Adrenal gland (tissue), 12 donors: Measurements from ENCODE around the gene GMDS. TPM values are rescaled to one million over a fixed set of nuclear protein-coding genes. Genes with fewer than 3 reads are reported as not detected.

Experiments used
- DNase-seq, 7 donors: peaks; one replicate each; pipeline ENCODE4 v3.0.0-alpha.2; 2019 to 2020
- H3K27ac ChIP-seq, 5 donors: fragments of 200-600 bp; sonication (generic) in 4 of 5; 1 replicate in 3 of 5; 2 replicates in 2 of 5; pipeline versions ENCODE4 v1.5.1 to v1.8.0; 2016 to 2020; ENCODE audit warnings: mild to moderate bottlenecking in 1 of 5
- H3K27me3 ChIP-seq: fragments of 200-600 bp; 2 replicates; pipeline ENCODE4 v1.8.0; 2021
- H3K36me3 ChIP-seq, 2 donors: fragments of 200-600 bp; replicated peaks in 1 of 2; 1 replicate in 1 of 2; 2 replicates in 1 of 2; pipeline versions ENCODE4 v1.5.1 to v1.8.0; 2018 to 2022
- H3K4me1 ChIP-seq, 2 donors: fragments of 200-600 bp; replicated peaks in 1 of 2; 1 replicate in 1 of 2; 2 replicates in 1 of 2; pipeline versions ENCODE4 v1.5.1 to v1.8.0; 2018 to 2021
- H3K4me3 ChIP-seq, 4 donors: fragments of 200-600 bp; sonication (generic) in 3 of 4; one replicate each; pipeline ENCODE4 v1.5.1; 2016 to 2018
- H3K9me3 ChIP-seq, 3 donors: fragments of 200-600 bp; sonication (generic) in 1 of 3; replicated peaks in 1 of 3; 1 replicate in 2 of 3; 2 replicates in 1 of 3; pipeline versions ENCODE4 v1.5.1 to v1.8.0; 2016 to 2021
- POLR2A ChIP-seq, 2 donors: fragments of 450-650 bp; IDR thresholded peaks; one replicate each; pipeline ENCODE4 v1.6.1; 2017; ENCODE audit warnings: antibody characterized with exemption in 2 of 2, mild to moderate bottlenecking in 2 of 2, moderate library complexity in 1 of 2
- WGBS, 4 donors: extraction: QIAGEN DNeasy Blood & Tissue Kit in 2 of 4; methylation state at CpG; one replicate each; pipeline versions ENCODE4 v1.1.5 to v1.1.7; 2013 to 2017; 5-methylcytosine and 5-hydroxymethylcytosine counted together
- intact Hi-C, 2 donors: fragments of 100-400 bp; cut with DNase I; formaldehyde crosslinking; loops; one replicate each; pipeline versions ENCODE4 v1.14.1 to v1.15.0; 2022 to 2023
- polyA plus RNA-seq, 3 donors: library from polyadenylated mRNA; stranded (reverse); fragments of 200-250 nt in 2 of 3; fragments of 350-450 nt in 1 of 3; fragmentation: Illumina TruSeq in 1 of 3; extraction: RNeasy Lipid Tissue Mini Kit (QIAGEN cat#74804) in 1 of 3; gene quantifications; one replicate each; pipeline ENCODE4 v1.2.3, GENCODE V29; 2013 to 2014
- total RNA-seq, 9 donors: library from RNA; depleted of rRNA in 4 of 9; stranded (reverse); fragments of >200 nt in 4 of 9; fragments of 120-200 nt in 1 of 9; fragmentation: NEBNext Ultra II Directional in 1 of 9; extraction: Animal tissue kit (Norgen Biotek cat#: 25700) in 1 of 9; gene quantifications; one replicate each; pipeline versions ENCODE4 v1.1.0 to v1.2.4, GENCODE V29; 2013 to 2023
- TF ChIP-seq, protein P1 (sequence below), 6 experiments: fragments of 450-650 bp in 4 of 6; fragments of 200-600 bp in 2 of 6; sonication (generic) in 1 of 6; IDR thresholded peaks; 1 replicate in 5 of 6; 2 replicates in 1 of 6; pipeline versions ENCODE4 v1.5.1 to v1.8.0; 2016 to 2021; ENCODE audit warnings: antibody characterized with exemption in 6 of 6, mild to moderate bottlenecking in 2 of 6, moderate library complexity in 1 of 6
- donor health status: healthy with polysubstance abuse.
- donor health status: Bipolar disorder and iron deficiency.
- donor health status: DM: yes; HTN: yes; CAD: no.
- donor health status: DM: no; HTN: no; CAD: no.
- donor health status: DM: no; HTN: no; CAD: no.
- donor health status: DM: yes; HTN: yes; CAD: no.

Gene GMDS
- total and polyA plus RNA-seq, 12 donors = 8.5 to 39.2 (median 15.2) TPM

DNA sequence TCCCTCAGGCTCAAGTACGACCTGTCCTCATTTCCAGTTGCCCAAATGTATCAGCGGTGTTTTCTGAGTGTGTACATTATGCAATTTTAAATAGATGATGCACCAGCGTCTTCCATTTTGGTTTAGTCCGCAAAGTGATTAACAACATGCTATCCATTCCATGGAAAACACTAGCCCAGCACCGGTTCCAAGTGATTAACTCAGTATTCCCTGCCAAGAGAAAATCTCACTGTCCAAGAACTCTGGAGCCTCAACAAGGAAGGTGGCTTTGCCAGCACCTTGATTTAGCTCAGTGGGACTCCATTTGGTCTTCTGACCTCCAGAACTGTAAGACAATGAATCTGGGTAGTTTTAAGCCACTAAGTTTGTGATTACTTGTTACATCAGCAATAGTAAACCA, 528.5 kb downstream of the GMDS start:
- Histone ChIP-seq H3K4me3 (no peak overlapping the region), H3K27ac (no peak overlapping the region), H3K4me1 (no peaks in the 10 kb centered on the region), H3K9me3 (no peaks in the 10 kb centered on the region), H3K36me3 (no peaks in the 10 kb centered on the region), H3K27me3 (no peaks in the 10 kb centered on the region)
- TF ChIP-seq, protein P1, sequence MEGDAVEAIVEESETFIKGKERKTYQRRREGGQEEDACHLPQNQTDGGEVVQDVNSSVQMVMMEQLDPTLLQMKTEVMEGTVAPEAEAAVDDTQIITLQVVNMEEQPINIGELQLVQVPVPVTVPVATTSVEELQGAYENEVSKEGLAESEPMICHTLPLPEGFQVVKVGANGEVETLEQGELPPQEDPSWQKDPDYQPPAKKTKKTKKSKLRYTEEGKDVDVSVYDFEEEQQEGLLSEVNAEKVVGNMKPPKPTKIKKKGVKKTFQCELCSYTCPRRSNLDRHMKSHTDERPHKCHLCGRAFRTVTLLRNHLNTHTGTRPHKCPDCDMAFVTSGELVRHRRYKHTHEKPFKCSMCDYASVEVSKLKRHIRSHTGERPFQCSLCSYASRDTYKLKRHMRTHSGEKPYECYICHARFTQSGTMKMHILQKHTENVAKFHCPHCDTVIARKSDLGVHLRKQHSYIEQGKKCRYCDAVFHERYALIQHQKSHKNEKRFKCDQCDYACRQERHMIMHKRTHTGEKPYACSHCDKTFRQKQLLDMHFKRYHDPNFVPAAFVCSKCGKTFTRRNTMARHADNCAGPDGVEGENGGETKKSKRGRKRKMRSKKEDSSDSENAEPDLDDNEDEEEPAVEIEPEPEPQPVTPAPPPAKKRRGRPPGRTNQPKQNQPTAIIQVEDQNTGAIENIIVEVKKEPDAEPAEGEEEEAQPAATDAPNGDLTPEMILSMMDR (IDR thresholded peaks at IDR 0.05) = no peak
- TF ChIP-seq POLR2A (IDR thresholded peaks at IDR 0.05) = no peak
- no peak for DNase-seq
- intact Hi-C loops = no loop called here
- whole genome bisulfite sequencing, 4 donors = 90 to 93% (median 92%) methylated on average over 5 of the region's 5 CpGs

GRCh38 chr6:1716396-1716795, 529.0 kb downstream of the GMDS start:
- Histone ChIP-seq H3K27ac (no peak overlapping the region), H3K9me3 (no peaks in the 10 kb centered on the region), H3K4me1 (no peaks in the 10 kb centered on the region), H3K36me3 (no peaks in the 10 kb centered on the region), H3K27me3 (no peaks in the 10 kb centered on the region), H3K4me3 (no peak overlapping the region)
- no peak for TF ChIP-seq POLR2A (IDR thresholded peaks at IDR 0.05)
- TF ChIP-seq, protein P1 (IDR thresholded peaks at IDR 0.05) = no peak
- intact Hi-C loops = no loop called here
- WGBS, 4 donors = 78 to 91% (median 87%) methylated on average over 5 of the region's 5 CpGs
- DNase-seq = no peak

DNA sequence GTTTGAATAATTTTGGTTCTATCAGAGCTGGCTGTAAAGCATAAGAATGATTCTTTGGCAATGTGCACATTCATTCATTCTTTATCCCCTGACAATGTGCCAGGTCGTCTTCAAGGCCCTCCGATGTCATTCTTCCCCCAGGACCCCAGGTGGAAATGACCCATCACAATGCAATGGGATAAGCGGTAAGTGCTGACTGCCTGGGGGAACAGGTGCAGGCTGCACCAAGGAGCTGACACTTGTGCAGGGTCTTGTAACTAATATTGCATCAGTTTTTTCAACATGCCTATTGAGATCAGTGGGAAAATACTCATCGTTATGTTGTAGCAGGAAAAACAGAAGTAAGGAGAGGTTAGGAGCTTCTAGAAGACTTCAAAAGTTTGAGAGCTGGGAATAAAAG, 530.1 kb downstream of the GMDS start:
- H3K9me3 ChIP-seq = no peaks in the 10 kb centered on the region
- H3K27ac ChIP-seq = no peak overlapping the region
- TF ChIP-seq, protein P1 (IDR thresholded peaks at IDR 0.05) = no peak
- no peak for TF ChIP-seq POLR2A (IDR thresholded peaks at IDR 0.05)
- no peaks in the 10 kb centered on the region for H3K4me1 ChIP-seq
- no peak for DNase-seq
- 87 to 88% (median 87%) methylated on average over 4 of the region's 4 CpGs for WGBS, 4 donors
- no peaks in the 10 kb centered on the region for H3K27me3 ChIP-seq
- intact Hi-C loops = no loop called here
- no peaks in the 10 kb centered on the region for H3K36me3 ChIP-seq
- H3K4me3 ChIP-seq = no peak overlapping the region

- H3K27ac ChIP-seq = no peak overlapping the region
- TF ChIP-seq, protein P1 (IDR thresholded peaks at IDR 0.05) = no peak
- no peak for TF ChIP-seq POLR2A (IDR thresholded peaks at IDR 0.05)
- no peaks in the 10 kb centered on the region for H3K9me3 ChIP-seq
- intact Hi-C loops = no loop called here
- H3K4me3 ChIP-seq = no peak overlapping the region
- no peaks in the 10 kb centered on the region for H3K27me3 ChIP-seq
- WGBS, 4 donors = 94 to 96% (median 96%) methylated on average over 5 of the region's 5 CpGs
- no peaks in the 10 kb centered on the region for H3K4me1 ChIP-seq
- DNase-seq = no peak
- H3K36me3 ChIP-seq = no peaks in the 10 kb centered on the region
Observed at GRCh38 chr6:1714654-1715053, 530.8 kb downstream of the GMDS start.
